D721Med (cell line): ENCODE measurements around the gene CDH10.

Experiments
- DNase-seq: peaks from one replicate; pipeline ENCODE4 v3.0.0; 2011; ENCODE audit warnings: low spot score; ENCODE audit not compliant: insufficient read length
- FAIRE-seq: peaks from 2 replicates; lab custom pipeline; 2011; peaks lifted over from hg19 to GRCh38; lab: Jason Lieb, UNC
- TF ChIP-seq, protein P1 (sequence below): IDR thresholded peaks from 2 replicates; pipeline ENCODE4 v1.5.1; 2012; ENCODE audit warnings: mild to moderate bottlenecking, control low read depth; ENCODE audit not compliant: insufficient read depth; ENCODE audit errors: missing control alignments

The CDH10 gene

DNA sequence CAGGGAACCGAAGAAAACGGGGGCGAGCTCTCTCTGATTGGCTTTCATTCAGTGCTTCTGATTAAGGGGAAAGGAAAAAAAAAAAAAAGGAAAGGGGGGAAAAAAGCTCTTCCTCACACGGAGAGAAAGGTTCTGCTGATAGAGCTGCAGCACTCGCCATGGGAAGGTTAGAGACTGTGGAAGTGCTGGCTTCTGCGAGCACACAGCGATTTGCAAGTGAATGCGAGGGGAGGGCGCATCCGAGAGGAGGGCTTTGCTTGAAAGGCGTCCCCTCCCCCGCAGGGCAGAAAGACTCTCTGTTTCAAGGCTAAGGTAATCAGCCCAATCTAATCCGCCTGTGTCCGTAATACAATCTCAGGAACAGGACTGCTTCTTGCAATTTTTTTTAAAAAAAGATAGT, at the start of gene CDH10:
TSS of gene CDH10 (minus strand) at position 218 of the 400 bp plus-strand sequence. CDS start 51,488 bp downstream, outside the sequence.
- FAIRE-seq (no peak), DNase-seq (no peak)

GRCh38 chr5:24693609-24694008, 48.8 kb upstream of the CDH10 start:
- no peak for DNase-seq
- no peak for FAIRE-seq

More for the DNA sequence above, at the start of gene CDH10:
- TF ChIP-seq, protein P1, sequence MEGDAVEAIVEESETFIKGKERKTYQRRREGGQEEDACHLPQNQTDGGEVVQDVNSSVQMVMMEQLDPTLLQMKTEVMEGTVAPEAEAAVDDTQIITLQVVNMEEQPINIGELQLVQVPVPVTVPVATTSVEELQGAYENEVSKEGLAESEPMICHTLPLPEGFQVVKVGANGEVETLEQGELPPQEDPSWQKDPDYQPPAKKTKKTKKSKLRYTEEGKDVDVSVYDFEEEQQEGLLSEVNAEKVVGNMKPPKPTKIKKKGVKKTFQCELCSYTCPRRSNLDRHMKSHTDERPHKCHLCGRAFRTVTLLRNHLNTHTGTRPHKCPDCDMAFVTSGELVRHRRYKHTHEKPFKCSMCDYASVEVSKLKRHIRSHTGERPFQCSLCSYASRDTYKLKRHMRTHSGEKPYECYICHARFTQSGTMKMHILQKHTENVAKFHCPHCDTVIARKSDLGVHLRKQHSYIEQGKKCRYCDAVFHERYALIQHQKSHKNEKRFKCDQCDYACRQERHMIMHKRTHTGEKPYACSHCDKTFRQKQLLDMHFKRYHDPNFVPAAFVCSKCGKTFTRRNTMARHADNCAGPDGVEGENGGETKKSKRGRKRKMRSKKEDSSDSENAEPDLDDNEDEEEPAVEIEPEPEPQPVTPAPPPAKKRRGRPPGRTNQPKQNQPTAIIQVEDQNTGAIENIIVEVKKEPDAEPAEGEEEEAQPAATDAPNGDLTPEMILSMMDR: no peak

GRCh38 chr5:24691074-24691473, 46.3 kb upstream of the CDH10 start:
- FAIRE-seq: no peak
- TF ChIP-seq, protein P1: no peak
- DNase-seq: no peak

More at GRCh38 chr5:24693609-24694008, 48.8 kb upstream of the CDH10 start:
- TF ChIP-seq, protein P1: no peak

DNA sequence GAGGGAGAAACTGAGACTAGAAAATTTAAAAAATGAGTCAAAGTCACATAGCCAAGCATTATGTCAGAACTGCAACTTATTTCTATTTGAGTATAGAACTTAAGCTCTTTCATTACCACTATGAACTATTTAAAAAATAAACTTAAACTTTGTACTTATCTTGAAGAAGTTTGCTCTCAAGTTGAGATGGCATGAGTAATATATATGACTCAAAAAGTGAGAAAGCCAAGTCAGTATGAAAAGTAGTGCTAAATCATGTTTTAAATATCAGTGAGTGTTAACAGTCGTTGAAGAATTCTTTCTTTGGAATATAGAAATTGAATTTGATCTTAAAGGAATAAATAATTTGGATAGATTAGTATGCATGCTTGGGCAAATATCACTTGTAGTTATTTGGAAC, 36.3 kb upstream of the CDH10 start:
- DNase-seq: no peak
- TF ChIP-seq, protein P1: no peak
- no peak for FAIRE-seq

GRCh38 chr5:24668050-24668449, 23.3 kb upstream of the CDH10 start:
- no peak for FAIRE-seq
- no peak for DNase-seq
- TF ChIP-seq, protein P1: no peak

- no peak for FAIRE-seq
- TF ChIP-seq, protein P1: no peak
Measured at GRCh38 chr5:24649531-24649930, 4.8 kb upstream of the CDH10 start.

GRCh38 chr5:24646915-24647314, 2.1 kb upstream of the CDH10 start:
- no peak for FAIRE-seq

More at GRCh38 chr5:24649531-24649930, 4.8 kb upstream of the CDH10 start:
- no peak for DNase-seq

More at GRCh38 chr5:24646915-24647314, 2.1 kb upstream of the CDH10 start:
- no peak for DNase-seq
- TF ChIP-seq, protein P1: no peak
